Endothelial cell (in vitro differentiated cells): Measurements from ENCODE around the gene XRCC5. TPM values are rescaled to one million over a fixed set of nuclear protein-coding genes. Genes with fewer than 3 reads are reported as not detected.

ENCODE experiments used
- DNase-seq: peaks from one replicate; pipeline ENCODE4 v3.0.0; 2021; ENCODE audit warnings: low spot score
- H3K27ac Mint-ChIP-seq: one replicate; pipeline ENCODE4 v1.8.0; 2021; ENCODE audit warnings: mixed read lengths, inconsistent platforms; ENCODE audit not compliant: unreplicated experiment
- H3K27me3 Mint-ChIP-seq: one replicate; pipeline ENCODE4 v1.8.0; 2021; ENCODE audit warnings: mild to moderate bottlenecking, moderate library complexity, mixed read lengths, inconsistent platforms; ENCODE audit not compliant: unreplicated experiment
- H3K36me3 Mint-ChIP-seq: one replicate; pipeline ENCODE4 v1.8.0; 2021; ENCODE audit warnings: mild to moderate bottlenecking, low read depth, mixed read lengths, inconsistent platforms; ENCODE audit not compliant: unreplicated experiment
- H3K4me1 Mint-ChIP-seq: one replicate; pipeline ENCODE4 v1.8.0; 2021; ENCODE audit warnings: mild to moderate bottlenecking, mixed read lengths, inconsistent platforms; ENCODE audit not compliant: unreplicated experiment
- H3K4me3 Mint-ChIP-seq: one replicate; pipeline ENCODE4 v1.8.0; 2021; ENCODE audit warnings: mild to moderate bottlenecking, mixed read lengths, inconsistent platforms; ENCODE audit not compliant: unreplicated experiment
- H3K9me3 Mint-ChIP-seq: one replicate; pipeline ENCODE4 v1.8.0; 2021; ENCODE audit warnings: mixed read lengths, inconsistent platforms; ENCODE audit not compliant: unreplicated experiment
- total RNA-seq: library from RNA; stranded (reverse); fragmentation: NEBNext Ultra II Directional; extraction: Animal tissue kit (Norgen Biotek cat#: 25700); gene quantifications from one replicate; pipeline ENCODE4 v1.2.1, GENCODE V29; 2021; ENCODE audit not compliant: unreplicated experiment
- TF ChIP-seq, protein P1 (sequence below): fragments of 200-600 bp; sonication (generic); IDR thresholded peaks from one replicate; pipeline ENCODE4 v1.5.0; 2021; ENCODE audit warnings: antibody characterized with exemption; ENCODE audit not compliant: unreplicated experiment

XRCC5 gene
- total RNA-seq, 1 donor from 2014 or later: 365 TPM

DNA sequence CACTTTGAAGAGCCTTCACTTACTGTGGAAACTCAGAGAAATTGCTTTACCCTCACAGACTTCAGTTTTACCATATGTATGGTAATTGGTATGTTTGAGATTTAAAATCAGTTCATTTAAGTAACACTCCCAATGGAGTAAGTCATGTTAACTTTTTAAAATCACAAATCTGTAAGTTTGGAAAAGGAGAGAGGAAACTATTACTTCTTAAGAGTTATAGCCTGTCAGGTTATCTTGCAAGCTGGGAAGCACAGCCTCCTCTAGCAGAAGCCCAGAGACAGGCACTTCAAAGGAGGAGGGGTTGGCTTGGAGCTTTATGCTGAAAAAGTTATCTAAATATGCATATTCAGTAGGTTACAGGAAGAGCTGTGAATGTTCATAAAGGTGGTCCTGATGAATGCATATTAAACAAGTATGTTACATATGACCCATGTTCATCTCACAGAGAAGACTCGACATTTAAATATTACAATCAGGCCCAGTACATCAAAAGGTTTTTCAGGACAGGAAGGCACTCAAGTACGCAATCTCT lies 102.5 kb downstream of the XRCC5 start:
- DNase-seq: no peak
- TF ChIP-seq, protein P1, sequence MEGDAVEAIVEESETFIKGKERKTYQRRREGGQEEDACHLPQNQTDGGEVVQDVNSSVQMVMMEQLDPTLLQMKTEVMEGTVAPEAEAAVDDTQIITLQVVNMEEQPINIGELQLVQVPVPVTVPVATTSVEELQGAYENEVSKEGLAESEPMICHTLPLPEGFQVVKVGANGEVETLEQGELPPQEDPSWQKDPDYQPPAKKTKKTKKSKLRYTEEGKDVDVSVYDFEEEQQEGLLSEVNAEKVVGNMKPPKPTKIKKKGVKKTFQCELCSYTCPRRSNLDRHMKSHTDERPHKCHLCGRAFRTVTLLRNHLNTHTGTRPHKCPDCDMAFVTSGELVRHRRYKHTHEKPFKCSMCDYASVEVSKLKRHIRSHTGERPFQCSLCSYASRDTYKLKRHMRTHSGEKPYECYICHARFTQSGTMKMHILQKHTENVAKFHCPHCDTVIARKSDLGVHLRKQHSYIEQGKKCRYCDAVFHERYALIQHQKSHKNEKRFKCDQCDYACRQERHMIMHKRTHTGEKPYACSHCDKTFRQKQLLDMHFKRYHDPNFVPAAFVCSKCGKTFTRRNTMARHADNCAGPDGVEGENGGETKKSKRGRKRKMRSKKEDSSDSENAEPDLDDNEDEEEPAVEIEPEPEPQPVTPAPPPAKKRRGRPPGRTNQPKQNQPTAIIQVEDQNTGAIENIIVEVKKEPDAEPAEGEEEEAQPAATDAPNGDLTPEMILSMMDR: no peak
- Mint-ChIP-seq H3K4me3 (no peak overlapping the region), H3K4me1 (peaks cover 58% of the 10 kb centered on the region), H3K9me3 (no peaks in the 10 kb centered on the region), H3K27ac (peak overlapping the region; percentile 95), H3K36me3 (peaks cover 23% of the 10 kb centered on the region), H3K27me3 (peaks cover 5% of the 10 kb centered on the region)

DNA sequence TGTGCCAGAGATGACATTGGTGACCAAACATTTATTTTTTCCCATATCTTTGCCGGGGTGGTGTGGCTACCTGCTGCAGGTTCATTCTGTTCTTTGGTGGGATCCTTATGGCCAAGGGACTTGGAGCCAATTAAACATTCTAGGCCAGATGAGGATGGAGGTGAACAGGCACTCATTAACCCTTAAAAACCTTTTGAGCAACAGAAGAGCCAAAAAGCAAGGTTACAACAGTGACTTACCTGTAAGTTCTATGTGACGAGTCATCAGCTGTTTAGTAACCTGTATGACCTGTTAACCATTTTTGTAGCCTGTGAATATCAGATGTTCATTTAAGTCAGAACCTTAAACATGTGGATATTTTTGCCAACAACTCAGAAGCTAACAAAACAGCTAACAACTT lies 105.6 kb downstream of the XRCC5 start:
- peaks cover 10% of the 10 kb centered on the region for H3K36me3 Mint-ChIP-seq
- H3K4me3 Mint-ChIP-seq: no peak overlapping the region
- peaks cover 1% of the 10 kb centered on the region for H3K27me3 Mint-ChIP-seq
- H3K4me1 Mint-ChIP-seq: peaks cover 63% of the 10 kb centered on the region
- H3K27ac Mint-ChIP-seq: no peak overlapping the region
- TF ChIP-seq, protein P1: no peak
- H3K9me3 Mint-ChIP-seq: no peaks in the 10 kb centered on the region
- DNase-seq: no peak

DNA sequence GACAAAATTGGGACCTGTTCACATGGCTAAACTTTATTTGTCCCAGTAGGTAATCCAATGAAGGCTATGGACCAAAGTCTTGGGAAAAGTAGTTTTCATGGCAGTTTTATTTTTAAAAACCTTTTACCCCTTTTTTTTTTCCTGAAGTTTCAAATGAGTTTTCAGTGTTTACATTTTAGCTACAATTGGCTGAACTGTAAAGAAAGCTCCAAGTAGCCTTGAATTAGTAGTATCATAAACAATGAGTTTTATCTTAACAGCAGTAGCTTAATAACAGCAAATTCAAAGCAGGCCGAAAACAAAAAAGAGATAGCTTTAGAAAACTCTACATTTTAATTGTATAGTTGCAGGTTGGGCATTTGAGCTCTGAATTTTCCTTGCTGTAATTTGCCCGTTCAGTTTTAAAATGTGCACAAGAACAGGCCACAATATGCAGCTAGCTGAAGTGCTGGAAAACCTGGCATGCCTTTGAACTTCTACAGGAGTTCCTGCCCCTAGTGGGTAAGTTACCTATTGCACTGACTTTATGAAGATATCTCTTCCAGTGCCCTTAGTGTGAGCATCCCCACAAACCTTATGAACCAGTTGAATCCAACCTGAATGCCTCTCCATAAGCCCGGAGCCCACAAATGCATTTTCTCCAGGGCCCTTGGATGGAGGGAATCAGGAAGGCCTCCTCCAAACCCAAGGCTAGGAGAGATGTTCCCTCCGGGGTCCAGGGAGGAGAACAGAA lies 106.7 kb downstream of the XRCC5 start:
- H3K4me3 Mint-ChIP-seq: no peak overlapping the region
- TF ChIP-seq, protein P1: peak; percentile 67
- no peak for DNase-seq
- no peak overlapping the region for H3K27ac Mint-ChIP-seq
- peaks cover 4% of the 10 kb centered on the region for H3K27me3 Mint-ChIP-seq
- H3K4me1 Mint-ChIP-seq: peaks cover 58% of the 10 kb centered on the region
- H3K36me3 Mint-ChIP-seq: peaks cover 6% of the 10 kb centered on the region
- H3K9me3 Mint-ChIP-seq: no peaks in the 10 kb centered on the region

GRCh38 chr2:216216951-216217903 lies 108.1 kb downstream of the XRCC5 start:
- no peak overlapping the region for H3K4me3 Mint-ChIP-seq
- peaks cover 9% of the 10 kb centered on the region for H3K36me3 Mint-ChIP-seq
- TF ChIP-seq, protein P1: no peak
- peaks cover 50% of the 10 kb centered on the region for H3K4me1 Mint-ChIP-seq
- H3K27ac Mint-ChIP-seq: peak overlapping the region; percentile 87
- no peak for DNase-seq
- no peaks in the 10 kb centered on the region for H3K9me3 Mint-ChIP-seq
- peaks cover 10% of the 10 kb centered on the region for H3K27me3 Mint-ChIP-seq
